DND-41 (cell line): ENCODE results near the gene HSP90AB1.

Experiments used
- ATAC-seq: fragments of 200-7000 bp; cut with Tn5 transposase; 3 replicates; pipeline ENCODE4 v1.9.1; 2021; ENCODE audit warnings: low read depth; ENCODE audit not compliant: insufficient read depth
- DNase-seq: peaks from one replicate; pipeline ENCODE4 v3.0.0-alpha.2; 2020
- H2AFZ ChIP-seq: 2 replicates; pipeline ENCODE4 v1.6.0; 2012; ENCODE audit warnings: low read depth, low read length
- H3K27ac ChIP-seq: 2 replicates; pipeline ENCODE4 v1.5.1; 2012; ENCODE audit warnings: low read length, inconsistent platforms
- H3K27me3 ChIP-seq: fragments of 200-600 bp; sonication (generic); 2 replicates; pipeline ENCODE4 v1.6.0; 2012; ENCODE audit warnings: low read length, mild to moderate bottlenecking, inconsistent platforms; ENCODE audit not compliant: insufficient read depth, poor library complexity
- H3K36me3 ChIP-seq: 2 replicates; pipeline ENCODE4 v1.5.1; 2012; ENCODE audit warnings: low read length, inconsistent platforms; ENCODE audit not compliant: insufficient read depth
- H3K4me1 ChIP-seq: 2 replicates; pipeline ENCODE4 v1.5.1; 2012; ENCODE audit warnings: mild to moderate bottlenecking, low read length; ENCODE audit not compliant: insufficient read depth
- H3K4me2 ChIP-seq: 2 replicates; pipeline ENCODE4 v1.6.0; 2012; ENCODE audit warnings: mild to moderate bottlenecking, moderate library complexity, low read length, inconsistent platforms; ENCODE audit not compliant: insufficient read depth
- H3K4me3 ChIP-seq, 2 experiments: fragments of 200-600 bp in 1 of 2; shearing (Covaris generic) in 1 of 2; 2 replicates each; pipeline ENCODE4 v1.5.1; 2012 to 2016; ENCODE audit warnings: inconsistent platforms in 2 of 2, low read length in 2 of 2, mild to moderate bottlenecking in 2 of 2, low read depth in 1 of 2, moderate library complexity in 1 of 2
- H3K79me2 ChIP-seq: 2 replicates; pipeline ENCODE4 v1.6.0; 2012; ENCODE audit warnings: low read length, inconsistent platforms; ENCODE audit not compliant: insufficient read depth
- H3K9ac ChIP-seq: 2 replicates; pipeline ENCODE4 v1.6.0; 2012; ENCODE audit warnings: low read depth, mild to moderate bottlenecking, inconsistent platforms, low read length, moderate library complexity
- H3K9me3 ChIP-seq: 2 replicates; pipeline ENCODE4 v1.5.1; 2012; ENCODE audit warnings: low read length, moderate library complexity, mild to moderate bottlenecking, inconsistent platforms; ENCODE audit not compliant: insufficient read depth, severe bottlenecking
- H4K20me1 ChIP-seq: 2 replicates; pipeline ENCODE4 v1.6.0; 2012; ENCODE audit warnings: low read length; ENCODE audit not compliant: insufficient read depth
- EZH2 ChIP-seq: IDR thresholded peaks from 3 replicates; pipeline ENCODE4 v1.6.1; 2012; ENCODE audit warnings: borderline replicate concordance, low read depth, mild to moderate bottlenecking, moderate library complexity, low read length, inconsistent platforms; ENCODE audit not compliant: severe bottlenecking
- TF ChIP-seq, protein P1 (sequence below): IDR thresholded peaks from 2 replicates; pipeline ENCODE4 v1.5.1; 2012; ENCODE audit warnings: borderline replicate concordance, low read length, moderate library complexity, mild to moderate bottlenecking; ENCODE audit not compliant: poor library complexity, severe bottlenecking; ENCODE audit errors: extremely low read depth

The HSP90AB1 gene

DNA sequence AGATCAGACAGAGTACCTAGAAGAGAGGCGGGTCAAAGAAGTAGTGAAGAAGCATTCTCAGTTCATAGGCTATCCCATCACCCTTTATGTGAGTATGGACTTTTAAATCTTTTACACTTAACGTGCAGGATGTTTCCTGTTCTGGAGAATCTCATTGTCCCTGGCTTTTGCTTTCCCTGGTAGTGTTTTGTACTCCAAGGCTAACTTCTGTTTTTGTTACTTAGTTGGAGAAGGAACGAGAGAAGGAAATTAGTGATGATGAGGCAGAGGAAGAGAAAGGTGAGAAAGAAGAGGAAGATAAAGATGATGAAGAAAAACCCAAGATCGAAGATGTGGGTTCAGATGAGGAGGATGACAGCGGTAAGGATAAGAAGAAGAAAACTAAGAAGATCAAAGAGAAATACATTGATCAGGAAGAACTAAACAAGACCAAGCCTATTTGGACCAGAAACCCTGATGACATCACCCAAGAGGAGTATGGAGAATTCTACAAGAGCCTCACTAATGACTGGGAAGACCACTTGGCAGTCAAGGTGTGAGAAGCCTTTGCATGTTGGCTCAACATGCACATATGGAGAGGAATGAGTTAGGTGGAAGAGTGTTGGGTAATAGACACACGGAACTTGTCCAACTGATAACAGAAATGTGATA, 3.3 kb downstream of the HSP90AB1 start:
- Histone ChIP-seq H3K9me3 (no peaks in the 10 kb centered on the region), H3K4me1 (peaks cover 66% of the 10 kb centered on the region), H3K79me2 (peaks cover 51% of the 10 kb centered on the region), H3K36me3 (peaks cover 77% of the 10 kb centered on the region), H3K27me3 (no peaks in the 10 kb centered on the region), H3K4me3 (peak overlapping the region in 1 of 2 experiments; percentile 84; a peak in 1 of 4 replicates), H2AFZ (no peak overlapping the region), H3K9ac (no peak overlapping the region), H3K27ac (no peak overlapping the region), H3K4me2 (peak overlapping the region; percentile 92; the same call in 1 of the 2 replicates), H4K20me1 (peaks cover 73% of the 10 kb centered on the region)
- no peak for TF ChIP-seq EZH2
- TF ChIP-seq, protein P1, sequence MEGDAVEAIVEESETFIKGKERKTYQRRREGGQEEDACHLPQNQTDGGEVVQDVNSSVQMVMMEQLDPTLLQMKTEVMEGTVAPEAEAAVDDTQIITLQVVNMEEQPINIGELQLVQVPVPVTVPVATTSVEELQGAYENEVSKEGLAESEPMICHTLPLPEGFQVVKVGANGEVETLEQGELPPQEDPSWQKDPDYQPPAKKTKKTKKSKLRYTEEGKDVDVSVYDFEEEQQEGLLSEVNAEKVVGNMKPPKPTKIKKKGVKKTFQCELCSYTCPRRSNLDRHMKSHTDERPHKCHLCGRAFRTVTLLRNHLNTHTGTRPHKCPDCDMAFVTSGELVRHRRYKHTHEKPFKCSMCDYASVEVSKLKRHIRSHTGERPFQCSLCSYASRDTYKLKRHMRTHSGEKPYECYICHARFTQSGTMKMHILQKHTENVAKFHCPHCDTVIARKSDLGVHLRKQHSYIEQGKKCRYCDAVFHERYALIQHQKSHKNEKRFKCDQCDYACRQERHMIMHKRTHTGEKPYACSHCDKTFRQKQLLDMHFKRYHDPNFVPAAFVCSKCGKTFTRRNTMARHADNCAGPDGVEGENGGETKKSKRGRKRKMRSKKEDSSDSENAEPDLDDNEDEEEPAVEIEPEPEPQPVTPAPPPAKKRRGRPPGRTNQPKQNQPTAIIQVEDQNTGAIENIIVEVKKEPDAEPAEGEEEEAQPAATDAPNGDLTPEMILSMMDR, result no peak
- DNase-seq, result no peak
- ATAC-seq, result no peak

DNA sequence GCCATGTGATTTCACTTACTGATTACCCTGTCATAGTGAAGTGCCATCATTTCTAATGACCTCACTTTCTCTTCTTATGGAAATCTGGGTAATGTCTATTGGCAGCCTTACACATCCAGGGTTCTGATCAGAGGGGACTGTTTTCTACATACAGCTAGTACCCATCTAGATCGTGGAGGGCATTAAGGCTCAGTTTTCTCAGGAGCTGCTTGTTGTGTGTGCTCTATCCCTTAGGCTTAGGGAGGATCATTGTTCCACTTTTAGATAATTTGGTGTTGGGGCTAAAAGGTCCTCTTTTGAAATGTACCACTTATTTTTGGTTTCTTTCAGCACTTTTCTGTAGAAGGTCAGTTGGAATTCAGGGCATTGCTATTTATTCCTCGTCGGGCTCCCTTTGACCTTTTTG, 3.8 kb downstream of the HSP90AB1 start:
- Histone ChIP-seq H3K4me3 (no peak overlapping the region), H3K79me2 (peaks cover 51% of the 10 kb centered on the region), H3K36me3 (peaks cover 81% of the 10 kb centered on the region), H3K4me1 (peaks cover 68% of the 10 kb centered on the region), H2AFZ (no peak overlapping the region), H3K9ac (no peak overlapping the region), H4K20me1 (peaks cover 74% of the 10 kb centered on the region), H3K27ac (no peak overlapping the region), H3K9me3 (no peaks in the 10 kb centered on the region), H3K27me3 (no peaks in the 10 kb centered on the region), H3K4me2 (peak overlapping the region; percentile 92; the same call in 1 of the 2 replicates)
- no peak for DNase-seq
- ATAC-seq, result no peak
- TF ChIP-seq, protein P1, result no peak
- no peak for TF ChIP-seq EZH2

DNA sequence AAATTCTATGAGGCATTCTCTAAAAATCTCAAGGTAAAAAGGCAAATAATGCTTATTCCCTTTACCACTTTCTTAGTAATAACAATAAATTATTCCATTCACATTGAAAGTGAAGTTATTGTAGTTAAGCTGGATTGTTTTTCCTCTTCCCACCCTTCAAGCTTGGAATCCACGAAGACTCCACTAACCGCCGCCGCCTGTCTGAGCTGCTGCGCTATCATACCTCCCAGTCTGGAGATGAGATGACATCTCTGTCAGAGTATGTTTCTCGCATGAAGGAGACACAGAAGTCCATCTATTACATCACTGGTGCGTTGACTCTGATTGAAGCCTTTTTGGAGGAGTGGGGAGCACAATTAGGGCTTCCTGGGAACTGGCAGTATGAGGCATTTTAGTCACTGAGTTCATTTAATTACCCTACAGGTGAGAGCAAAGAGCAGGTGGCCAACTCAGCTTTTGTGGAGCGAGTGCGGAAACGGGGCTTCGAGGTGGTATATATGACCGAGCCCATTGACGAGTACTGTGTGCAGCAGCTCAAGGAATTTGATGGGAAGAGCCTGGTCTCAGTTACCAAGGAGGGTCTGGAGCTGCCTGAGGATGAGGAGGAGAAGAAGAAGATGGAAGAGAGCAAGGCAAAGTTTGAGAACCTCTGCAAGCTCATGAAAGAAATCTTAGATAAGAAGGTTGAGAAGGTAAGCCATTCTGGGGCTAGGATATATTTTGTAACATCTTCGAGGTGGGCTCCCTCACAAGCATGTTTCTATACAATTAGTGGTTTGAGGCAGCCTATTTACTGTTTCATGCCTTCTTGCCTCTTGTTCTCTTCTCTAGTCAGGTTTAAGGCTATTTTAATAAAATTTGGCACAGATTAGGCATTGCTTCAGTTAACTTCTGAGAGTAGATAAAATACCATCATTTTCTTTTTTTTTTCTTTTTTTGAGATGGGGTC, 4.9 kb downstream of the HSP90AB1 start:
- no peak for DNase-seq
- H3K27ac ChIP-seq, result no peak overlapping the region
- H4K20me1 ChIP-seq, result peaks cover 74% of the 10 kb centered on the region

More for the DNA sequence above, 4.9 kb downstream of the HSP90AB1 start:
- TF ChIP-seq EZH2, result no peak
- TF ChIP-seq, protein P1, result no peak
- Histone ChIP-seq H3K36me3 (peaks cover 81% of the 10 kb centered on the region), H3K27me3 (no peaks in the 10 kb centered on the region), H3K9me3 (no peaks in the 10 kb centered on the region), H3K4me1 (peaks cover 68% of the 10 kb centered on the region), H2AFZ (no peak overlapping the region), H3K79me2 (peaks cover 58% of the 10 kb centered on the region), H3K4me3 (no peak overlapping the region), H3K9ac (no peak overlapping the region), H3K4me2 (peak overlapping the region; percentile 34; the same call in 1 of the 2 replicates)
- no peak for ATAC-seq
